AML-193 (cell line): ENCODE results near the gene REXO4.

Experiments
- DNase-seq, 2 experiments: peaks; one replicate each; lab custom pipeline; 2025; lab: John Stamatoyannopoulos, UW

REXO4 gene, protein sequence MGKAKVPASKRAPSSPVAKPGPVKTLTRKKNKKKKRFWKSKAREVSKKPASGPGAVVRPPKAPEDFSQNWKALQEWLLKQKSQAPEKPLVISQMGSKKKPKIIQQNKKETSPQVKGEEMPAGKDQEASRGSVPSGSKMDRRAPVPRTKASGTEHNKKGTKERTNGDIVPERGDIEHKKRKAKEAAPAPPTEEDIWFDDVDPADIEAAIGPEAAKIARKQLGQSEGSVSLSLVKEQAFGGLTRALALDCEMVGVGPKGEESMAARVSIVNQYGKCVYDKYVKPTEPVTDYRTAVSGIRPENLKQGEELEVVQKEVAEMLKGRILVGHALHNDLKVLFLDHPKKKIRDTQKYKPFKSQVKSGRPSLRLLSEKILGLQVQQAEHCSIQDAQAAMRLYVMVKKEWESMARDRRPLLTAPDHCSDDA

GRCh38 chr9:133417541-133418461 lies at the start of gene REXO4:
Gene REXO4, minus strand, starts transcription at chr9:133418010. Its CDS starts 166 bp downstream, at chr9:133417844.
- peak; percentile 66 to 69 for DNase-seq

- DNase-seq: no peak
Measured at GRCh38 chr9:133467101-133467500, 49.3 kb upstream of the REXO4 start.

GRCh38 chr9:133465984-133466383 lies 48.2 kb upstream of the REXO4 start:
- DNase-seq: no peak

DNA sequence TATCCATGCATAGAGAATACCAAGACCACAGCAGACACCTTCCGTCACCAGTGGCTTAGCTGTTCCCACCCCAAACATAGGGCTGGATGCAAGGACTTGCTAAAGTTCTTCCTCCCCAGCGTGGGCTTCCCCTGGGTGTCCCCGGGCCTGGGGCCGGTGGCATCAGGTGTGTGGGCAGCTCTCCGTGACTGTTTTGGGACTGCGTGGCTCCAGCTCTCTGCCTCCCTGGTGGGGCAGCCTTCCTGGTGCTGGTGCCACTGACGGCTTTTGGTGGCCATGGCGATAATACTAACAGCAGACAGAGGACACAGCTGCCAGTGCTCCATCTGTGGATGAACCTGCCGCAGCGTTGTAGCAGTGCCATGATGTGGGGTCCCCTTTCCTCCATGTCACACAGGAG lies 46.8 kb upstream of the REXO4 start:
- no peak for DNase-seq

GRCh38 chr9:133463864-133464615 lies 46.2 kb upstream of the REXO4 start:
- no peak for DNase-seq

GRCh38 chr9:133463234-133463863 lies 45.5 kb upstream of the REXO4 start:
- no peak for DNase-seq

DNA sequence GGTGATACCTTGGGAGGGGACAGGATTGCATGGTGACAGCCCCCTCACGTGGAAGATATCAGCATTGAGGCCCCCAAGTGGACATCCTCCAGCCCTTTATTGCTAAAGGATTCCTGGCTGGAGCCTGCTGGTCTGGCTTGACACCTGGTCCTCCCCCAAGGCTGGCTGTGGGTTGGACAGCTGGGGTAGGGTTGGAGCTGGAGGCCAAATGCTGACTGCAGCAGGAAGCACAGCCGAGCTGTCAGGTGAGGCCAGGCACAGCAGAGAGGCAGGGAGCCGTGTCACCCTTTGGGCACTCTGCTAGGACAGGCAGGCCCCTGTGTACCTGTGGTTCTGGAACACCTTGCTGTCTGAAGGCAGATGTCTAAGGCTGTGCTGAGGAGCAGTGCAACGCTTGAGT lies 44.2 kb upstream of the REXO4 start:
- DNase-seq: no peak

GRCh38 chr9:133460405-133461175 lies 42.8 kb upstream of the REXO4 start:
- no peak for DNase-seq

GRCh38 chr9:133459476-133460404 lies 41.9 kb upstream of the REXO4 start, which contains the start of gene CACFD1:
Gene CACFD1, plus strand, starts transcription at chr9:133459978. Its CDS starts 89 bp downstream, at chr9:133460067.
- peak; percentile 78 to 84 for DNase-seq

DNA sequence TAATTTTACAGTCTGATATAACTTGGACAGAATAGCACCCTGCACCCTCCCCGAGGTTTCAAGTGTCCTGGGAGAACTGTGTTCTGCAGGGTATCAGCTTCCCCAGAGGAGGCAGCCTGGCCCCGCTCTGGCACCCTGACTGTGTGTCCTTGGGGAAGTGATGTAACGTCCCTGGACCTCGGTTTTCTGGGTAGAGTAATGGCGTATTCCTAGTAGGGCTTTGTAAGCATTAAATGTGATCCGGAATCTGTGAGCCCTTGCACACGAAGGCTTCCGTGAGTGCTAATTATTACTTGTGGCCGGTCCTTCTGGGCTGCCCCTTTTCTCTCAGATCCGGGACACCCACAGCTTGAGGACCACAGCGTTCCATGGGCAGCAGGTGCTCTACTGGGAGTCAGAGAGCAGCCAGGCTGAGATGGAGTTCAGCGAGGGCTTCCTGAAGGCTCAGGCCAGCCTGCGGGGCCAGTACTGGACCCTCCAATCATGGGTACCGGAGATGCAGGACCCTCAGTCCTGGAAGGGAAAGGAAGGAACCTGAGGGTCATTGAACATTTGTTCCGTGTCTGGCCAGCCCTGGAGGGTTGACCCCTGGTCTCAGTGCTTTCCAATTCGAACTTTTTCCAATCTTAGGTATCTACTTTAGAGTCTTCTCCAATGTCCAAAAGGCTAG lies 41.0 kb upstream of the REXO4 start:
- DNase-seq: no peak

DNA sequence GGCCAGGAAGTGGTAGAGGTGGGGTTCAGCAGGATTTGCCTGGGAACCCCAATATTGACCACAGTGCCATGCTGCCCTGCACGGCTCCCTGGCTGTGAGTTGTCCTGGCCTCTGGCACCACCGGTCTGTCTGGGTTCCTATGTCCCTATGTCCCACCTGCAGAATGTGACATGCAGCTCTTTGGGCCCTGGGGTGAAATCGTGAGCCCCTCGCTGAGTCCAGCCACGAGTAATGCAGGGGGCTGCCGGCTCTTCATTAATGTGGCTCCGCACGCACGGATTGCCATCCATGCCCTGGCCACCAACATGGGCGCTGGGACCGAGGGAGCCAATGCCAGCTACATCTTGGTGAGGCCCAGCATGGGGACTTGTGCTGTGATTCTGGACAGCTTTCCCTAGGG lies 39.9 kb upstream of the REXO4 start:
- DNase-seq: no peak

GRCh38 chr9:133457233-133457632 lies 39.4 kb upstream of the REXO4 start:
- no peak for DNase-seq

GRCh38 chr9:133456409-133456808 lies 38.6 kb upstream of the REXO4 start:
- no peak for DNase-seq

- DNase-seq: no peak
Measured at GRCh38 chr9:133455936-133456335, 38.1 kb upstream of the REXO4 start.

DNA sequence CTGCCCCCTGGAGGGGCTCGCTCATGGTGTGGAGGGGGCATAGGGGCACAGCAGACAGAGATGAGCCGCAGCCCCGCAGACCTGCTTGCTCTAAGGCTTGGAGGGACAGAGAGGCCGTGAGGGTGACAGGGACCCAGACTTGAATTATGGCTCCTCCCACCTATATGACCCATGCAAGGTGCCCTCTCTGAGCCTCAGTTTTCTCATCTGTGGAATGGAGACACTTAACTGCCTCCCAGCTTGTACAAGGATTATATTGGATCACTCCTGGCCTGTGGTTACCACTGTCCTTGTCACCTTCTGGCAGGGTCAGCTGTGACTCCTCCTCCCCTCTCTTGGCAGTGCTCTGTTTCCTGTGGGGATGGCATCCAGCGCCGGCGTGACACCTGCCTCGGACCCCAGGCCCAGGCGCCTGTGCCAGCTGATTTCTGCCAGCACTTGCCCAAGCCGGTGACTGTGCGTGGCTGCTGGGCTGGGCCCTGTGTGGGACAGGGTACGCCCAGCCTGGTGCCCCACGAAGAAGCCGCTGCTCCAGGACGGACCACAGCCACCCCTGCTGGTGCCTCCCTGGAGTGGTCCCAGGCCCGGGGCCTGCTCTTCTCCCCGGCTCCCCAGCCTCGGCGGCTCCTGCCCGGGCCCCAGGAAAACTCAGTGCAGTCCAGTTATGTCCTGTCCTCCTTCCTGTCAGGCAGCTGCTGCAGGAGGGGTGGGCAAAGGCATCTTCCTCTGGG lies 37.3 kb upstream of the REXO4 start:
- no peak for DNase-seq

DNA sequence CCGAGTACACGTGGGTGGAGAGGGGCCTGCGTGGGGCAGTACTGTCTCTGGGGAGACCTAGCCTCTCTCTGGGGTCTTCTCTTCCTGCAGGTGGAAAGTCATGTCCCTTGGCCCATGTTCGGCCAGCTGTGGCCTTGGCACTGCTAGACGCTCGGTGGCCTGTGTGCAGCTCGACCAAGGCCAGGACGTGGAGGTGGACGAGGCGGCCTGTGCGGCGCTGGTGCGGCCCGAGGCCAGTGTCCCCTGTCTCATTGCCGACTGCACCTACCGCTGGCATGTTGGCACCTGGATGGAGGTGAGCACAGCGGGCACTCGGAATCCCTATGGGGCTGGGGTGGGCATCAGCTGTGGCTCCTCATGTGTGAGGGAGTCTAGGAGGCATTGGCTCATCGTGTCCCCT lies 36.5 kb upstream of the REXO4 start:
- no peak for DNase-seq

GRCh38 chr9:133453651-133454050 lies 35.8 kb upstream of the REXO4 start:
- DNase-seq: no peak

- DNase-seq: no peak
Measured at GRCh38 chr9:133452562-133452961, 34.8 kb upstream of the REXO4 start.
